ENCODE data around the gene CTSZ. TPM values are rescaled to one million over a fixed set of nuclear protein-coding genes. Genes with fewer than 3 reads are reported as not detected.

CTSZ gene
- polyA plus RNA-seq, 2 of the 4 experiments (the other 2 are of a cell fraction) = 115 to 156 TPM

GRCh38 chr20:58945965-58946631 lies 61.0 kb downstream of the CTSZ start:
- POLR2A ChIA-PET = no interaction called here
- TF ChIP-seq TP53 (CRISPR knock-in tag; IDR thresholded peaks at IDR 0.05) (no peak), EHMT2 (IDR thresholded peaks at IDR 0.05; ENCODE audit: low read depth) (no peak), CEBPB (IDR thresholded peaks at IDR 0.05) (no peak), SMC3 (IDR thresholded peaks at IDR 0.05) (no peak)
- no peaks in the 10 kb centered on the region for H3K9me3 ChIP-seq
- 76% methylated on average over 10 of the region's 10 CpGs for WGBS (ENCODE audit: missing lambda C conversion rate)
- peaks cover 5% of the 10 kb centered on the region; the same call in 2 of the 3 replicates for H3K4me1 ChIP-seq
- no peak for FAIRE-seq
- CTCF ChIA-PET = no interaction called here
- no peak for DNase-seq (ENCODE audit: low read depth in 1 of 2, low spot score in 1 of 2)
- no peak overlapping the region for H3K4me3 ChIP-seq
- no peak overlapping the region for H3K27ac ChIP-seq
- ATAC-seq = no peak
- no peak overlapping the region for H3K4me2 ChIP-seq

Other genes starting within 250 kb of the CTSZ start
- not detected in 2 replicates for gene GNAS-AS1, start 156.4 kb downstream of the CTSZ start, polyA plus RNA-seq (2011; rRNA removed)
- not detected in 3 replicates for gene GNAS-AS1, start 156.4 kb downstream of the CTSZ start, polyA plus RNA-seq (2017; fragmentation: RNase III; extraction: RNeasy Plus Mini Kit Qiagen cat#74134 plus additional on column Dnase treatment)
- gene GNAS, start 154.5 kb downstream of the CTSZ start, polyA plus RNA-seq (2011; rRNA removed) = 534 and 738 TPM in 2 replicates
- 507 to 621 TPM (median 600 TPM) in 3 replicates for gene GNAS, start 154.5 kb downstream of the CTSZ start, polyA plus RNA-seq (2017; fragmentation: RNase III; extraction: RNeasy Plus Mini Kit Qiagen cat#74134 plus additional on column Dnase treatment)
- 69.6 and 74.0 TPM in 2 replicates for gene NELFCD, start 26.0 kb downstream of the CTSZ start, polyA plus RNA-seq (2011; rRNA removed)
- 54.8 to 58.8 TPM (median 58.7 TPM) in 3 replicates for gene NELFCD, start 26.0 kb downstream of the CTSZ start, polyA plus RNA-seq (2017; fragmentation: RNase III; extraction: RNeasy Plus Mini Kit Qiagen cat#74134 plus additional on column Dnase treatment)
- gene TUBB1, start 12.2 kb upstream of the CTSZ start, polyA plus RNA-seq (2011; rRNA removed) = 0.03 TPM in 1 of 2 replicates, not detected in the other
- gene TUBB1, start 12.2 kb upstream of the CTSZ start, polyA plus RNA-seq (2017; fragmentation: RNase III; extraction: RNeasy Plus Mini Kit Qiagen cat#74134 plus additional on column Dnase treatment) = 0.03 TPM in 1 of 3 replicates, not detected in the others
- gene ATP5F1E, start 25.1 kb upstream of the CTSZ start, polyA plus RNA-seq (2011; rRNA removed) = 69.1 and 84.9 TPM in 2 replicates
- 100 to 127 TPM (median 108 TPM) in 3 replicates for gene ATP5F1E, start 25.1 kb upstream of the CTSZ start, polyA plus RNA-seq (2017; fragmentation: RNase III; extraction: RNeasy Plus Mini Kit Qiagen cat#74134 plus additional on column Dnase treatment)
- gene PRELID3B, start 35.5 kb upstream of the CTSZ start, polyA plus RNA-seq (2011; rRNA removed) = 119 and 143 TPM in 2 replicates
- 84.1 to 88.8 TPM (median 85.6 TPM) in 3 replicates for gene PRELID3B, start 35.5 kb upstream of the CTSZ start, polyA plus RNA-seq (2017; fragmentation: RNase III; extraction: RNeasy Plus Mini Kit Qiagen cat#74134 plus additional on column Dnase treatment)
- not detected in 2 replicates for gene ZNF831, start 156.6 kb upstream of the CTSZ start, polyA plus RNA-seq (2011; rRNA removed)
- not detected in 3 replicates for gene ZNF831, start 156.6 kb upstream of the CTSZ start, polyA plus RNA-seq (2017; fragmentation: RNase III; extraction: RNeasy Plus Mini Kit Qiagen cat#74134 plus additional on column Dnase treatment)